ENCODE results near the gene ADORA3.
"Not testable (repeated sequence)": the region's sequence is repeated elsewhere in the genome, so short reads cannot be mapped to it uniquely, and the experiment has no call there.

The ADORA3 gene

DNA sequence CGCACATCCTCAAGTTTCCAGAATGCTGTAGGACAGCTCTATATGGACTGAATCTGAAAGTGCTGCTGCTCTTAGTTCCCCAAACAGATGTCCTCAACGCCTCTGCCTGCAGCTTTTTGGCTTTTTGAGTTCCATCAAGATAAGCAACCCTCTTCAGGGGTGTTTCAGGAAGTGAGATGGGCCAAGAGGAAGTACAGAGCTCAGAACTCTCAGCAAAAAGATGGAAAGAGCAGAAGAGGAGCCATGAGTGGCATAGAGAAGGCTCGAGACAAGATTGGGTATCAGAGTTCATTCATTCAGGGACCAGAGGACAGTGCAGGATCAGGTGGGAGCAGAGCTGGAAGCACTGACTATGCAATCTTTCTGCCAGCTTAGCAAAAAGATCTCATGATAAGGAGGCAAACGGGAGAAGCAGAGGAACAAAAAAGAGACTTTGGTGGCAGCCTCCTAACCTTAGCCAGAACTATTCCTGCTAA is at the start of gene ADORA3, which contains the start of gene TMIGD3:
Gene ADORA3 (minus strand): TSS at position 49 of the 476 bp plus-strand sequence. CDS start 279 bp downstream, outside the sequence.
Gene TMIGD3 (minus strand): TSS at position 49 of the 476 bp plus-strand sequence. CDS start 279 bp downstream, outside the sequence.
- DNase-seq = peak; percentile 58

DNA sequence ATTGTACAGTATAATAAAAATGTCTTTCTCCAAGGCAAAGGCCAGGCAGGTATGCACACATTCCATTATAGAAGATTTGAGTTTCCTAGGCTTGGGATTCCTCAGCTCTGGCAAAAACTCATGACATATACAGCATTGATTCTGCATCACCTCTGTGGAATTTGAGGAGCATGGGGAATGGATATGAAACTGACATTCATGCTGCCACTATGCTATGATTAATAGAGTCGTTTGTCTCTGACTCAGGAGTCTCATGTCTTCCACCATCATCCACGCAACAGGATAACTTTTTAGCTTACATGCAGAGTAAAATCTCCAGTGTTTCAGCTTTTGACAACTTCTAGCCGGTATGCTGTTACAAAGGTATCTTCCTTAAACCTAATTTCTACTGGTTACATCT is 49.8 kb upstream of the ADORA3 start:
- no peak for DNase-seq

DNA sequence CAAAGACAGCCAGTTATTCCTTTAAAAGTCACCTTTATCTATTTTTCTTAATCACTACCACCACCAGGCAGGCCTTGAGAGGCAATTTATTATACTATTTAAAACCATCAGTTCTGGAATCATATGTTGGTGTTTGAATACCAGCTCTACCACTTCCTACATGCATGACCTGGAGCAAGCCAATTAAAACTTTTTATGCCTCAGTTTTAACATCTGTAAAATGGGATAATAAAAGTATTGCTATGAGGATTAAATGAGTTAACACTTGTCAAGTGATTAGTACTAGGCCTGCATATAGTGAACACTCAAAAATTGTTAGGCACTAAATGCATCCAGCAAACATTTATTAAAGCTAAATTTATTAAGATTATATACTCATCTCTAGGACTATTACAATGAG is 49.2 kb upstream of the ADORA3 start:
- DNase-seq = no peak

DNA sequence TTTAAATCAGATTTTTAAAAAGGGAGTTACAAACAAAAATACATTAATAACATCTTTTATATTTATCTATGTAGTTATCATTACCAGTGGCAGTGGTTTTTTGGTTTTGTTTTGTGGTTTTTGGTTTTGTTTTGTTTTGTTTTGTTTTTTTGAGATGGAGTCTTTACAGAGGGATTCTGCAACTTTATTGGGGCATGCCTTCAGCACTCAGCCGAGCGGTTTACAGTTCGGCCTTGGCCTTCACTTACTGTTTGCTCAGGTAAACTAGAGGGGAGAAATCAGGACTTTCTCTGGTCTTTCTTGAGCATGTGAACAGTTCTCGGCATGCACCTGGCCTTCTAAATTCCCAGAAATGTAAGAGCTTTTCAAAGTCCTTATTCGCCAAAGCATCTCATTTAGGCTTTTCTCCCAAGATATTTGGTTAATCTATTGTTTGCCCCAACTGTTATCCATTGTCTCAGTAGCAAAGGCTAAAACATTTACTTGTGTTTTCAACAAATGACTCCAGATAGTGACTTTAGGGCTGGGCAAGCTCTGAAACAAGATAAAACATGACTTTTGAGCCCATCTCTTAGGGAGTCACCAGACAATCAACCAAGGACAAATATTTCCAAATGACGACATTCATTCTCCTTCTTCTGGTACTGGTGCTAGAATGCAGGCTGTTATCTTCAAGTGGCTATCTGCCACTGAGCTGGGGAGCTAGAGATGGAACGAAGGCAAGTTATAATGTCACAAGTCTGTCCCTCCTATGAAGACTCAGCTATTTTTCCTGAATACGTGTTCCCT is 48.4 kb upstream of the ADORA3 start:
- no peak for DNase-seq

DNA sequence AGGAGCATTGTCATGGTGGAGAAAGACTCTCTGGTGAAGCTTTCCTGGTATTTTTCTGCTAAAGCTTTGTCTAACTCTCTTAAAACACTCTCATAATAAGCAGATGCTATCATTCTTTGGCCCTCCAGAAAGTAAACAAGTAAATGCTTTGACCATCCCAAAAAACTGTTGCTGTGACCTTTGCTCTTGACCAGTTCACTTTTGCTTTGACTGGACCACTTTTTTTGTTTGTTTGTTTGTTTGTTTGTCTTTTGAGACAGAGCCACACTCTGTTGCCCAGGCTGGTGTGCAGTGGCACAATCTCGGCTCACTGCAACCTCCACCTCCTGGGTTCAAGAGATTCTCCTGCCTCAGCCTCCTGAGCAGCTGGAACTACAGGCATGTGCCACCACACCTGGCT is 44.4 kb upstream of the ADORA3 start:
- DNase-seq = not testable (repeated sequence)

DNA sequence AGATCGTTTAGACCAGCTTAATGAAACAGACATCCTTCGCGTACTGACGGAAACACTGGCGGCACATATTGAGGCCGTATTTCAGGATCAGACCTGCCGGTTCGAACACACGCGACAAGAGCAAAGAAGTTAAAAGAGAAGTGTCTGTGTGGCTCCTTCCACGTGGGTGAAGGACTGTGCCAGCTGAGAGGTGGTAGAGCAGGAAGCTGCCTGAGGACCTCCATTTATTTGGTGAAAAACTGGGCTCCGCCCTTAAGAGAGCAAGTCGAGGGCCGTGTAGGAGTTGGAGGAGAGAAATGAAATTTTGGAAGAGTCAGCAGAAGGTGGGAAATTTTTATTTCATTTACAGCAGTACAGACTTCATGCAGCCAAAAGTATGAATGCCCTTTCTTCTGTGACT is 38.8 kb upstream of the ADORA3 start:
- DNase-seq = no peak

DNA sequence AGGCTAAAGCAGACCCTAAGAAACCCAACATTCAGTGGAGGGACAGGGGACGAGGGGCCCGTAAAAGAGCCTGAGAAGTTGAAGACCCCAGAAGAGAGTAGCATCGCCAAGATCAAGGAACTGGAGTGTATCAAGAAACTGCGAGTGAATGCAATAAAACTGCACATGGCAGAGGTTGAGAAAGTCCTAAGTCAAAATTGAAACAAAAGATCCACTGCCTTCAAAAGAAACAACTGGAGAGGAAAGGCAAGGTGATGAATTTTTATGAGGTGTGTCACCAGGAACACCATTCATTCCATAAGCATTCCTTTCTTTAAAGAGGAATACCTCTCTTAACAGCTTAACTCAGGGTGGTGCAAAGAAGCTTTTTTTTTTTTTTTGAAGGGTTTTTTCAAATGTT is 38.3 kb upstream of the ADORA3 start:
- no peak for DNase-seq

DNA sequence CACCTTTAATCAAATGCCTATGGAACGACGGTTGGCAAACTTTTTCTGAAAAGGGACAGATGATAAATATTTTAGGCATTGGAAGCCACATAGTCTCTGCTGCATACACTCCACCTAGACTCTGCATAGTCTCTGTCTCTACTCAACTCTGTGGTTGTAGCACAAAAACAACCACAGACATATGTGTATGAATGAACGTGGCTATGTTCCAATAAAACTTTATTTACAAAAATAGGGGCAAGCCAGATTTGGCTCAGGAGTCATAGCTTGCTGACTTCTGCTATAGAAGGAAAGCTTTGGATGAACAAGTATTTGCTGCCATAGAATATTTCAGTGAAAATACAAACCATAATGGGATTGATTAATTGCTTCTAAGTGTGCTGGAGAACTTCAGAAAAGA is 37.5 kb upstream of the ADORA3 start:
- no peak for DNase-seq

DNA sequence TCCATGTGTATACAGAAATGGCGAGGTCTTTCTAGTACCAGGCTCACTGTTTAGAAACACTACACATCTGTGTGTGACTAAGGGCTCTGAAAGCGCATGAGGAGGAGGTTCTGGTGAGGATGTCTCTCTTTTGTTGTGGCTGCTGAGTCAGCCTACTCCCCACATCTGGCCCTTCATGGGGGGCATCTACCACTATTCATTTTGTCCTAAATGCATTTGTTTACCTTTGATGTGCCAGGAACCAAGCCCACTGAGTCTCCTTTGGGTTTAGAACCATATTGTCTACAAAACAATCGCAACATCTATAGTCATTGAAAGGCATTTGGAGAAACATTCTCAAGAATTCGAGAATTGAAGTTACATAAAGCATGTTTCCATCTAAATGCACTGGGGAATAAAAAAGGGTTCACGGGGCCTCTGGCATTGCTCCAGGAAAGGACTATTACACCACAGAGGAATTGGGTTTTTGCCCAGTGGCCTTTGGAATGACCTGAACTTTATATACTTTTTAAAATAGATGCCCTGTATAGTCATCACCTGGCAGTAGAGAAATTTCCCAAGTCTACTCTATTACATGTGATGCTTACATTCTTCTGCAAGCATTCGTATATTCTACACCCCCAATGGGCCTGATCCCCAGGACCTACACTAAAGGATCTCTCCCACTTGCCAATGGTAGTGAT is 35.1 kb upstream of the ADORA3 start:
- DNase-seq = no peak

DNA sequence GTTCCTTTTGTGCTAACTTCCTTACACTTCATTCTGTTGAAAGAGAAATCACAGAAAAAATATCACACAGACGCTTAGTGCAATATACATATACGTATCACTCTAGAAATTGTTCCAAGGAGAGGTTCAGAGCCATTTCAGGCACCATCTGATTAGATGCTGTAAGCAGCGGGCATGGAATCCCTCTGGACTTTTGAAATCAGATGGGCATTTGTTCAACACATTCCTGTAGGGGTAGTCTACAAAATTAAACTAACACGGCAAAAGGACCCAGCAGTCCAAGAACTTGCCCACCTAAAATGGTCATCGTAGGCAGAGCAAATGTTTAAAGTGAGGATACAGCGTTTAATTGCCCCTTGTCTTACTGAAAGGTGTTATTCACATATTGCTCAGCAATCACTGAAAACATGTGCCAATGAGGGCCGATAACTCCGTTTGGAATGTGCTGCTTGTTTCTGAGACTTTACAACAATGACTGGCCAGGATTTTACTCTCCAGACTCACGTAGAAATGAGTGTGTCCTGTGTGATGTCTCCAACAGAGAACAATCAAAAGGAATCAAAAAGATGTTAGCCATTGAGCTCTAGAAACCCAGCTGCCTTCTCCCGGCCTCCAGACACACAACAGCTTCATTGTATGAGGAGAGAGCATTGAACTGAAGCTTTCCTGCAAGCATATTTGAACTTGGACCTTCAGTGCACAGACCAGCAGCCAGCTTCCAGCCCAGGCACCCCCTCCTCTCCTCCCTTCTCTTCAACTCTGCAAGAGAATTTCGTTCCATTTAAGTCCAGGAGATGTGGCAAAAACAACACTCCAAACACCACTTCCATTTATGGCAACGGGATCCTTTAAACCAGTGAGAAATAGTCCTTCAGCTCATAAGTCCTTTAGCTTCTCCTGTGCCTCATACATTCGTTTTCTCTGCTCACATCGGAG is 32.1 kb upstream of the ADORA3 start:
- DNase-seq = no peak

DNA sequence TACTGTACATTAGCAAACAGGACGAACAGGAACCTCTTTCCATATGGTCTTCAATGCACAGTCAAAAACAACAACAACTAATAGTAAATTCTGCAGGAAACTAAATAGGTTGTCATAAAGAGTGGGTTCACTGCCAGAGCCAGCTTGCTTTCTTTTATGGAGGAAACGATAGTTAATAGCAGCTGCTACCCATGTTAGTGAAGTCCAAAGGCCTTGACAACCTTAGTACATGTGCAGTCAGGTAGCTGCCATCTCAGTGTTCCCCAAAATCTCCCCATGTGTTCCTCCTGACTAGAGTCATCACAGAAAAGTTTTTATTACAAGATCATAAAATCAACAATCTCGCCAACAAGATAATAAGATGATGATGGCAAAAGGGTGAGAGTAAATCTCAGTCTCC is 16.6 kb upstream of the ADORA3 start:
- DNase-seq = no peak

DNA sequence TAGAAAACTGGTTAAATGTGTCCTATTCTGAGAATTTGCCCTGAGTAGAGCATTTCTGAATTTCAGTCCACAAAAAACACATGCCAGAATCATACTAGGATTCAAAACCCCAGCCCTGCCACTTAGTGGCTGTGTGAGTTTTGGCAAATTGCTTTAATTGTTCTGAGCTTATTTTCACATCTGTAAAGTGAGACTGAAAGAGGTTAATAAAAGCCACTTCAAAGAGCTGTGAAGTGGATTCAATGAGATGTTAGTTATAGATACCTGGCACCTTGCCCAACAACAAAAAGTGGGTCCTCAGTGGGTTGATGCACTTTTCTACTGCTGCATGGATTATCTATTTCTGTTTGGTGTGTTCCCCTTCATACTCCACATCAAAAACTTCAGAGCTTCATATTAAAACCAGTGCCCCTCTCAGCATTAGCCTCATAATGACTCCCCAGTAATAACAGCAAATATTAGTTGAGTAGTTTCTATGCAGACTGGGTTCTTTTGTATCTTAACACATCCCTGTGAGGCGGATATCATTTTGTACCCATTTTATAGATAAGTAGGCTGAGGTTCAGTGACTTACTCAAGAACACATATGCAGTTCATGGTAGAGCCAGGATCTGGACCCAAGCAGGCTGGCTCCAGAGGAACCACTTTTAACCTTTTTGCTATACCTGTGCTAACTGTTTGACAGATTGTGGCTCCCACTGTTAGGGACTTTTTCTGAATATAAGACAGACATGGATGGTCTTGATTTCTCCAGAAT is 14.2 kb upstream of the ADORA3 start:
- DNase-seq = peak; percentile 65

DNA sequence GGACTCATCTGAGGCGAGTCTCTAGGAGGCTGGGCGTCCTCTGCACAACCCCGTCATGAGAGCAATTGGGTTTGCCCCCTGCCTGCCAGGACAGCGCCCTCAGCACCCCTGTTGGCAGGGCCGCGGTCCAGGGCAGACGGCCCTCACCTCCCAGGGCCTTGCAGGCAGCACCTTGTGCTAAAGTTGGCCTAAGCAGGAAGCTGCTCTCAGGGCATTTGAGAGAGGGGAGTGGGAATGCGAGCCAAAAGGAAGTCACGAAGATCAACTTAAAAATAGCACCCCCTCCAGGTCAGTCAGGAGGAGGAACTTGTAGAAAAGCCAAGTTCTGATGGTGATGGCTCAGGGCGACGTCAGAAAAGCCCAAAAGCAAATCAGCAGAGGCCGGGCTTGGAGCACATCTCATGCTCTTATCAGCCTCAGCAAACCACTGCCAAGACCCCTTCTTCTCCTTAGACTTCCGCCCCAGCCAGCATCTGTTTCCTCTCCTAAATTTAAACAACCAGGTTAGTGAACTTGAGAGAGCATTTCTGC is 12.6 kb upstream of the ADORA3 start:
- no peak for DNase-seq

DNA sequence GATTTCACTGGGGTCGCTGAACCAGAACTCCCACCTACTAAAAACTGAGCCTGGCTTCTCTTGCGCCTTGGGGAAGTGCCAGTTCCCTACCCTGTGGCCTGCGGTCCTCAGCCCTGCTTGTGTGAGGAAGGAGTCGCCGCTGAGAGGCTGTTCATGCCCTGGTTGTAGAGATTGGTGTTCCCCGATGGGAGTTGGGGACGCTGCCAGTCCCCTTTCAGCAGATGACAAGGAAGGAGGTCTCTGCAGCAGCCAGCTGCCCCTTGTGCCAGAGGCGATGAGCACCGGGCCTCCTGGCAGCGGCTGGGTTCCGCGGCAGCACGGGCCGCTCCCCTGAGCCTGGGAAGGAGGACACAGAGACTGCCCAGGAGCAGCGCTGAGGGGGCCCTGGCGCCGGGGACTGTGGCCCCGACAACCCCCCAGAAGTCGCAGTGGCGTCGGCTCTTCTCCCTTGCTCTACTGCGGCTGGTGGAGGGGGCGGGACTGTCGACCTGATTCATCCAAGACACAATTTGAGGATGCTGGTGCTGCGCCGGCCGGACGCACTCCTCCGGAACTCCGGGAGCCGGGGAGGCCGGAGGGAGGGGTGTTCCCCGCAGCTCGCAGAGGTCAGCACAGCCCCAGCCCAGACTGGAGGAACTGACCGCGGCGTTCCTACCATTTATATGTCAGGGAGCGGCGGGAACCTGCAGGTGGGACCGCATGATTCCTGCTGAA is 12.0 kb upstream of the ADORA3 start:
- DNase-seq = no peak

DNA sequence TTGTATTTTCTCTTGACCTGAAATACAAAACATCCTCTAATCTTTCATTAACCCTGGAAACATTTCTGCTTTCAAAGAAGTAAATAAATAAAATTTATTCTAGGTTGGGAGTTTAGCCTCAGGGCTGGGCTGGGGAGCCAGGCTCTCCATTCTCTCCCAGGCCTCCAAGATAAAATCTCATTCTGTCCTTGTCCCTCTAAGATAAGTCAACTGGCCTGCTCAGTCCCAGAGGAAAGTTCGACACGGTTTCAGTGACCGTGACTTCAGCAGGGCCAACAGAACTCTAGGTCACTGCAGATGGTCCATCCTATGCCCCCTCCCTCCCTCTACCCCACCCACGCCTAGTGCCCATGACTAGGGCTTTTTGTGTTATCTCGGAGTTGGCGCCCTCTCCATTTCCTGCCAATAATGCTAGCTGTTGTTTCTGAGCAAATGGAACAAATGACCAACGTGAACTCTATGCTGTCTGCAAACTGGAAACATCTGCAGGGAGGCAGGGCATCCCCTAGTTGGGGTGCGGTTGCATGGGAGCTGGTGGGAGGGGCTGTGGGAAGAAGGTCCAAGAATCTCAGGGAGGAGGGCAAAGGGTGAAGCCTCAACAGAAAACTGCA is 10.1 kb upstream of the ADORA3 start:
- DNase-seq = no peak

DNA sequence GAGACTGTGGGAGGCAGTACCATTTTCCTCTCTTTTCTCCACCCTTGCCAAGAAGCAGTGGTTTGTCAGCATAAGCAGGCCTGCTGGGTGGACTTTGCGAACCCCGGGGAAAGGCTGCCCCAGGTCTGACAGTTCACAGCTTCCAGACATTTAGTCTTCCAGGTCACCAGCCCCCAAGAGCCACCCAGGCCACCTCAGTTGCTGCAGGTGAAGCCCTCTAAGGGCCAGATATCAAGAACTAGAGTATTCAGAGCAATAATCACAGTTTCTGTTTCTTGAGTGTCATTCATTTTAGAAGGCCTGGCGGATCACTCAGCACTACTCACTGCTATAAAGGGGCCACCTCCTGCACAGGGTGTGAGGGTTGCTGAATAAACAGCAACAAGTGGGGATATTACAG is 9.5 kb upstream of the ADORA3 start:
- no peak for DNase-seq

DNA sequence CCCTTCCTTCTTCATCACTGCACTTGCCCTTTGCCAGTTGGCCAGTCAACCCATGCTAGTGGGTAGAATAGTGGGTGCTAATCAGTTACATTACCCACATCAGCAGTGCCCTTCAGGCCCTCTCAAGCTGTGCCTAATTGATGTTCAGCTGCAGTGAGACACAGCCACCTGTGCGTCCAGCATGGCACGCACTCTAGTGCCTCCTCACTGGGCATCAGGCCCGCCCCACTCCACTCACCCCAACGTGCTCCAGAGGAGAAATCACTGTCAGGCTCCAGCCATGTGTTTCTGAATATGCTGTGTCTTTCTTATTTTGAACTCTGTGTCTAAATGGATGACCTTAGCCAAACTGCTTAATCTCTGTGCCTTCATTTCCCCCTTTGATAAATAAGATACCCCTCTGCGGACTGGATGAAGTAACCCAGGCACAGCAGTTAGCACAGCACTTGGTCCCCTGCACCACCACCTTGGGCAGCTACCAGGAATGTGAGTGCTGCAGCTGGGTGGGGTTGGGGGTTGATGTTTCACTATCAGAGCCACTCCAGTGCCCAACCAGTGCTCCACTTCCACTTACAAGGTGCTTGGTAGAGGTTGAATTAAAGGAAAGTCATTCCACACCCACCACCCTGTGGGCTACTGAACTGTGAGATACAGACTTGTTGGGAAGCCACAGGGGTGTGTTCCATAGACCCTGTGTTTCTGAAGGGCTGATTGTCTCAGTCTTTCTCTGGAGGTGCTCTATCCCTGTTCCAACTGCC is 8.9 kb upstream of the ADORA3 start:
- peak; percentile 58 for DNase-seq

DNA sequence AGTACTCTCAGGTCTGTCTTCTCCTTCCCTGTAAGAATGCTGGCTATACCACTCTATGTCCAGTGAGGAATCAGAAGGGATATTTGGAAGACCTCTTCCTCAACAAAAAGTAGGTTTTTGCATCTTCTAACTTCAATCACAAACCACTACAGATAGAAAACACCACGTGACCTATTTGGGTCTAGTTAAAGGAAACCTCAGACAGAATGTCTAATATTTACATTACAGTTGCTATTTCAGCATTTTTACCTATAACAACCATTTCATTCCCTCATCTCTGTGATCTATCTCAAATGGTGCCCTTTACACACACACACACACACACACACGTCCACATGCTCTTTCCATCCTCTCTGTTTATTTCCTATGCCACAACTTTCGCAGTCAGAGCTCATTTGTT is 7.9 kb upstream of the ADORA3 start:
- no peak for DNase-seq

DNA sequence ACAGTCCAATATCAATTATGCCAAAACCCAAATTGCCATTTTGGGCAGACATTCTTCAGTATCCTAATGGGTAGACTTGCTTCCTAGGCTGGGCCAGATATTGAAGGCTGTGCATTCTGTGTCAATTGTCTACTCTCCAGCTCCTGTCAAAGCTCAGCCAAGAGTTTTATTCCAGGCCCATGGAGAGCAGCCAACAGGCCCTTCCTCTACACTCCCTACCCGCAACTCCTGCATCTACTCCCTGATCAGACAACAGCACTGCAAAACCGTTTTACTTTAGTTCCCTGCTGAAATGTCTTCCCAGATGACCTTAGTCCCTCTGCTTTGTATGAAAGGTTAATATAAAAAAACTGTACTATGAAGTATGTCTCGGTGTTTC is 6.6 kb upstream of the ADORA3 start:
- DNase-seq = no peak

Measured in activated effector memory CD4-positive, alpha-beta T cell treated with anti-CD3 and anti-CD28 coated beads, Interleukin-2, amount 50 U/mL, for 16 hours (primary cell).